ENCODE measurements around the gene HLA-A.

GRCh38 chr6:29976588-29977424, 34.5 kb downstream of the HLA-A start:
- no peak for TF ChIP-seq POLR2A (IDR thresholded peaks at IDR 0.05)
- TF ChIP-seq, protein P1, sequence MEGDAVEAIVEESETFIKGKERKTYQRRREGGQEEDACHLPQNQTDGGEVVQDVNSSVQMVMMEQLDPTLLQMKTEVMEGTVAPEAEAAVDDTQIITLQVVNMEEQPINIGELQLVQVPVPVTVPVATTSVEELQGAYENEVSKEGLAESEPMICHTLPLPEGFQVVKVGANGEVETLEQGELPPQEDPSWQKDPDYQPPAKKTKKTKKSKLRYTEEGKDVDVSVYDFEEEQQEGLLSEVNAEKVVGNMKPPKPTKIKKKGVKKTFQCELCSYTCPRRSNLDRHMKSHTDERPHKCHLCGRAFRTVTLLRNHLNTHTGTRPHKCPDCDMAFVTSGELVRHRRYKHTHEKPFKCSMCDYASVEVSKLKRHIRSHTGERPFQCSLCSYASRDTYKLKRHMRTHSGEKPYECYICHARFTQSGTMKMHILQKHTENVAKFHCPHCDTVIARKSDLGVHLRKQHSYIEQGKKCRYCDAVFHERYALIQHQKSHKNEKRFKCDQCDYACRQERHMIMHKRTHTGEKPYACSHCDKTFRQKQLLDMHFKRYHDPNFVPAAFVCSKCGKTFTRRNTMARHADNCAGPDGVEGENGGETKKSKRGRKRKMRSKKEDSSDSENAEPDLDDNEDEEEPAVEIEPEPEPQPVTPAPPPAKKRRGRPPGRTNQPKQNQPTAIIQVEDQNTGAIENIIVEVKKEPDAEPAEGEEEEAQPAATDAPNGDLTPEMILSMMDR (IDR thresholded peaks at IDR 0.05), result no peak

All from lower leg skin (tissue), 3 donors.